Liver (tissue), 3 donors: Measurements from ENCODE around the gene WDR86.

Source experiments
- EGR1 ChIP-seq, 2 donors: IDR thresholded peaks; 2 replicates each; pipeline ENCODE4 v1.6.1; 2016 to 2018; ENCODE audit warnings: antibody characterized with exemption in 2 of 2, low read depth in 2 of 2
- FOXA1 ChIP-seq: IDR thresholded peaks from 2 replicates; pipeline ENCODE4 v1.6.1; 2016; ENCODE audit warnings: antibody characterized with exemption
- GABPA ChIP-seq, 2 donors: IDR thresholded peaks in 1 of 2; conservative IDR thresholded peaks in 1 of 2; 2 replicates each; pipeline ENCODE4 v1.6.1; 2016; ENCODE audit warnings: antibody characterized with exemption in 2 of 2, mild to moderate bottlenecking in 1 of 2, moderate library complexity in 1 of 2
- HNF4A ChIP-seq, 2 donors: conservative IDR thresholded peaks; 2 replicates each; pipeline ENCODE4 v1.6.1; 2016; ENCODE audit warnings: antibody characterized with exemption in 2 of 2, mild to moderate bottlenecking in 2 of 2
- HNF4G ChIP-seq: IDR thresholded peaks from 2 replicates; pipeline ENCODE4 v1.6.1; 2016; ENCODE audit warnings: antibody characterized with exemption
- JUND ChIP-seq, 2 donors: IDR thresholded peaks; 2 replicates each; pipeline ENCODE4 v1.6.1; 2016; ENCODE audit warnings: antibody characterized with exemption in 2 of 2
- MAX ChIP-seq: IDR thresholded peaks from 2 replicates; pipeline ENCODE4 v1.6.1; 2016; ENCODE audit warnings: antibody characterized with exemption
- NR2F2 ChIP-seq: IDR thresholded peaks from 2 replicates; pipeline ENCODE4 v1.6.1; 2016; ENCODE audit warnings: antibody characterized with exemption
- REST ChIP-seq: IDR thresholded peaks from 2 replicates; pipeline ENCODE4 v1.6.1; 2016; ENCODE audit warnings: antibody characterized with exemption, mild to moderate bottlenecking
- RXRA ChIP-seq, 2 donors: IDR thresholded peaks; 2 replicates each; pipeline ENCODE4 v1.6.1; 2017 to 2018; ENCODE audit warnings: antibody characterized with exemption in 2 of 2, mild to moderate bottlenecking in 1 of 2
- TAF1 ChIP-seq: conservative IDR thresholded peaks from 2 replicates; pipeline ENCODE4 v1.6.1; 2016; ENCODE audit warnings: antibody characterized with exemption, mild to moderate bottlenecking
- YY1 ChIP-seq: IDR thresholded peaks from 2 replicates; pipeline ENCODE4 v1.6.1; 2016; ENCODE audit warnings: antibody characterized with exemption, mild to moderate bottlenecking
- TF ChIP-seq, protein P1 (sequence below): fragments of 150-350 bp; IDR thresholded peaks from 2 replicates; pipeline ENCODE4 v1.5.1; 2017; ENCODE audit warnings: improper control_type of control experiment, low read depth, low read length; ENCODE audit not compliant: missing input control
- donor health status: healthy.
- donor health status: healthy.

DNA sequence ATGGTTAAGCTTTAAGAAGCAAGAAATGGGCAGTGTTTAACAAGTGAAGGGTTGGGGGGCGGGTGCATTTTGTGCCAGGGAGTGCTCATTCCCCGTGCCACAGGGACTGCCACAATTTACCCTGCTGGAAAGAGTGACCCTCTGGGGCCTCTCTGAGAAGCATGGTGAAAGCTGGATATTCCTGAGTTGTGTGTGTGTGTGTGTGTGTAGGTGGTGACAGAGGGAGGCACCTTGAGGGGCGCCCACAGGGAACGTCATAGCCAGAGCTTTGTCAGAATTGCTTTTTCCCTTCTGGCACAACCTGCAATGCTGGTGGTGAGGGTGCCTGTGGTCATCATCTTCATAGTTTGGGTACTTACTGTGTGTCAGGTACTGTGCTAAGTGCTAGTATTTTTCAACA is 2.5 kb upstream of the WDR86 start:
- TF ChIP-seq YY1 = no peak
- TF ChIP-seq, protein P1, sequence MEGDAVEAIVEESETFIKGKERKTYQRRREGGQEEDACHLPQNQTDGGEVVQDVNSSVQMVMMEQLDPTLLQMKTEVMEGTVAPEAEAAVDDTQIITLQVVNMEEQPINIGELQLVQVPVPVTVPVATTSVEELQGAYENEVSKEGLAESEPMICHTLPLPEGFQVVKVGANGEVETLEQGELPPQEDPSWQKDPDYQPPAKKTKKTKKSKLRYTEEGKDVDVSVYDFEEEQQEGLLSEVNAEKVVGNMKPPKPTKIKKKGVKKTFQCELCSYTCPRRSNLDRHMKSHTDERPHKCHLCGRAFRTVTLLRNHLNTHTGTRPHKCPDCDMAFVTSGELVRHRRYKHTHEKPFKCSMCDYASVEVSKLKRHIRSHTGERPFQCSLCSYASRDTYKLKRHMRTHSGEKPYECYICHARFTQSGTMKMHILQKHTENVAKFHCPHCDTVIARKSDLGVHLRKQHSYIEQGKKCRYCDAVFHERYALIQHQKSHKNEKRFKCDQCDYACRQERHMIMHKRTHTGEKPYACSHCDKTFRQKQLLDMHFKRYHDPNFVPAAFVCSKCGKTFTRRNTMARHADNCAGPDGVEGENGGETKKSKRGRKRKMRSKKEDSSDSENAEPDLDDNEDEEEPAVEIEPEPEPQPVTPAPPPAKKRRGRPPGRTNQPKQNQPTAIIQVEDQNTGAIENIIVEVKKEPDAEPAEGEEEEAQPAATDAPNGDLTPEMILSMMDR = no peak
- TF ChIP-seq TAF1 = no peak
- TF ChIP-seq MAX = no peak
- TF ChIP-seq FOXA1 = no peak
- TF ChIP-seq JUND (IDR thresholded peaks at IDR 0.05) = no peak
- TF ChIP-seq GABPA (IDR thresholded peaks at IDR 0.05 in 1 of 2, conservative IDR thresholded peaks at IDR 0.05 in 1 of 2) = no peak
- TF ChIP-seq REST = no peak
- TF ChIP-seq NR2F2 = no peak
- TF ChIP-seq HNF4G = no peak
- TF ChIP-seq RXRA (IDR thresholded peaks at IDR 0.05) = no peak
- TF ChIP-seq EGR1 (IDR thresholded peaks at IDR 0.05; ENCODE audit: low read depth in 2 of 2) = no peak
- no peak for TF ChIP-seq HNF4A (conservative IDR thresholded peaks at IDR 0.05)
